Measurements from ENCODE around the gene ANKRD33B. TPM values are rescaled to one million over a fixed set of nuclear protein-coding genes. Genes with fewer than 3 reads are reported as not detected.

The ANKRD33B gene
- total RNA-seq, 4 donors from 2014 or later, result 0.57 to 6.5 (median 1.7) TPM

DNA sequence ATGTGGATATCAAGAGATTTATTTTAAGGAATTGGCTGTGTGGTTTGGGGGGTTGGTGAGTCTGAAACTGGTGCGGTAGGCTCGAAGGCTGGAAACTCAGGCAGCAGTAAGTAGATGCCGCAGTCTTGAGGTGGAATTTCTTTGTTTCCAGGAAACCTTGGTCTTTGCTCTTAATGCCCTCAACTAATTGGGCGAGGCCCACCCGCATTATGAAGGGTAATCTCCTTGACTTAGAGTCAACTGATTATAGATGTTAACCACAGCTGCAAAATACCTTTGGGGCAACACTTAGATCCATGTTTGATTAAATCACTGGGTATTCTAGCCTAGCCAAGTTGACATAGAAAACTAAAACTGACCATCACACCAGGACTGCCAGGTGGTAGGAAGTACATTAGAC, 83.8 kb downstream of the ANKRD33B start:
- Histone ChIP-seq H3K4me1 (peaks cover 0 to 4% (median 0%) of the 10 kb centered on the region in 3 donors), H3K9me3 (no peaks in the 10 kb centered on the region), H3K27me3 (peaks cover 0 to 22% (median 0%) of the 10 kb centered on the region in 4 donors), H3K4me3 (no peak overlapping the region), H3K27ac (no peak overlapping the region), H3K36me3 (peaks cover 0 to 8% (median 0%) of the 10 kb centered on the region in 3 donors)
- TF ChIP-seq, protein P1, sequence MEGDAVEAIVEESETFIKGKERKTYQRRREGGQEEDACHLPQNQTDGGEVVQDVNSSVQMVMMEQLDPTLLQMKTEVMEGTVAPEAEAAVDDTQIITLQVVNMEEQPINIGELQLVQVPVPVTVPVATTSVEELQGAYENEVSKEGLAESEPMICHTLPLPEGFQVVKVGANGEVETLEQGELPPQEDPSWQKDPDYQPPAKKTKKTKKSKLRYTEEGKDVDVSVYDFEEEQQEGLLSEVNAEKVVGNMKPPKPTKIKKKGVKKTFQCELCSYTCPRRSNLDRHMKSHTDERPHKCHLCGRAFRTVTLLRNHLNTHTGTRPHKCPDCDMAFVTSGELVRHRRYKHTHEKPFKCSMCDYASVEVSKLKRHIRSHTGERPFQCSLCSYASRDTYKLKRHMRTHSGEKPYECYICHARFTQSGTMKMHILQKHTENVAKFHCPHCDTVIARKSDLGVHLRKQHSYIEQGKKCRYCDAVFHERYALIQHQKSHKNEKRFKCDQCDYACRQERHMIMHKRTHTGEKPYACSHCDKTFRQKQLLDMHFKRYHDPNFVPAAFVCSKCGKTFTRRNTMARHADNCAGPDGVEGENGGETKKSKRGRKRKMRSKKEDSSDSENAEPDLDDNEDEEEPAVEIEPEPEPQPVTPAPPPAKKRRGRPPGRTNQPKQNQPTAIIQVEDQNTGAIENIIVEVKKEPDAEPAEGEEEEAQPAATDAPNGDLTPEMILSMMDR (IDR thresholded peaks at IDR 0.05), result no peak
- TF ChIP-seq POLR2A (IDR thresholded peaks at IDR 0.05), result no peak
- no peak for DNase-seq
- intact Hi-C loops (cut with DNase I), result no loop called here
- WGBS, 2 donors, result 85 to 92% methylated on average over 5 of the region's 5 CpGs

DNA sequence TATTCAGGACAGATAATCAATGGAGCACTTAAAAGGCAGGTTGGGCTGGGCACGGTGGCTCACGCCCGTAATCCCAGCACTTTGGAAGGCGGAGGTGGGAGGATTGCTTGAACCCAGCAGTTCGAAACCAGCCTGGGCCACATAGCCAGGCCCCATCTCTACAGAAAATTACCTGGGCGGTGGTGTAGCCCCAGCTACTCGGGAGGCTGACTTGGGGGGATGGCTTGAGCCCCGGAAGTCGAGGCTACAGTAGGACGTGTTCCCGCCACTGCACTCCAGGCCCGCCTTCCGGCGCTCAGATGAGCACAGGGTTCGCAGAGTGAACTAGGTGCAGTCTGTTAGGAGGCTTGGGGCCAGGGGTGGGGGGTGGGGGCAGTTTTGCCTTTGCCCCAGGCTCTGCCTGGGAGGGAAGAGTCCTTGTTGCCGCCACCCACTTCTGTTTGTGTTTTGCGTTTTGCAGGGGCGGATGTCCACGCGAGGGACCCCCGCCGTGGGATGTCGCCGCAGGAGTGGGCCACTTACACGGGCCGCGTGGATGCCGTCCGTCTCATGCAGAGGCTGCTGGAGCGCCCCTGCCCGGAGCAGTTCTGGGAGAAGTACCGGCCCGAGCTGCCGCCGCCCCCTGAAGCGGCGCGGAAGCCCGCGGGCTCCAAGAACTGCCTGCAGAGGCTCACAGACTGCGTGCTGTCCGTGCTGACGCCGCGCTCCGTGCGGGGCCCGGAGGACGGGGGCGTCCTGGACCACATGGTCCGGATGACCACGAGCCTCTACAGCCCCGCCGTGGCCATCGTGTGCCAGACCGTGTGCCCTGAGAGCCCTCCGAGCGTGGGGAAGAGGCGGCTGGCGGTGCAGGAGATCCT, 85.2 kb downstream of the ANKRD33B start:
- no peak overlapping the region for H3K27ac ChIP-seq
- no peak for DNase-seq
- peaks cover 0 to 8% (median 0%) of the 10 kb centered on the region in 3 donors for H3K36me3 ChIP-seq
- H3K27me3 ChIP-seq, result peaks cover 0 to 22% (median 0%) of the 10 kb centered on the region in 4 donors
- H3K4me3 ChIP-seq, result no peak overlapping the region
- WGBS, 2 donors, result 84 to 92% methylated on average over 9 to 25 of the region's 60 CpGs
- no peaks in the 10 kb centered on the region for H3K9me3 ChIP-seq
- peaks cover 0 to 15% (median 4%) of the 10 kb centered on the region in 3 donors for H3K4me1 ChIP-seq
- no peak for TF ChIP-seq POLR2A (IDR thresholded peaks at IDR 0.05)
- TF ChIP-seq, protein P1 (IDR thresholded peaks at IDR 0.05), result no peak
- intact Hi-C loops (cut with DNase I), result no loop called here

DNA sequence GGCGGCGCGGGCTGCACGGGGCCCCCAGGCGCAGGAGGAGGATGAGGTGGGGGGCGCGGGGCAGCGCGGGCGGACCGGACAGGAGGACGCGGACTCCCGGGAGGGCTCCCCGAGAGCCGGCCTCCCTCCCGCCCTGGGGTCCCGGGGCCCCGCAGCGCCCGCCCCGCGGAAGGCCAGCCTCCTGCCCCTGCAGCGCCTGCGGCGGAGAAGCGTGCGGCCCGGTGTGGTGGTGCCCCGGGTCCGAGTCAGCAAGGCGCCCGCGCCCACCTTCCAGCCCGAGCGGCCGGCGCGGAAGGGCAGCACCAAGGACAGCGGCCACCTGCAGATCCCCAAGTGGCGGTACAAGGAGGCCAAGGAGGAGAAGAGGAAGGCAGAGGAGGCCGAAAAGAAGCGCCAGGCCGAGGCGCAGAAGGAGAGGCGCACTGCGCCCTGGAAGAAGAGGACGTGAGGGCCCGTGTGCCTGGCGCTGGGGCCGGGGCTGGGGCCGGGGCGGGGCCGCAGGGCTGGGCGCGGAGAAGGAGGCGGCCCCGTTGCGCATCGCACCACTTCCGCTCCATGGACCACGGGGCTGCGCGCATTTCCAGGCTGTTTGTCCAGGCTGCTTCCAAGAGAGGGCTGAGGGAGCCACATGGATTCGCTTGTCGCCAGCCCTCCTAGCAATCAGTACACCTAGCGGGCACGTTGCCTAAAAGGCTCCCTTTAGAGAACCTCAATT, 86.0 kb downstream of the ANKRD33B start:
- Histone ChIP-seq H3K36me3 (peaks cover 0 to 8% (median 0%) of the 10 kb centered on the region in 3 donors), H3K27ac (no peak overlapping the region), H3K4me3 (no peak overlapping the region), H3K9me3 (no peaks in the 10 kb centered on the region), H3K4me1 (peaks cover 0 to 15% (median 4%) of the 10 kb centered on the region in 3 donors), H3K27me3 (peaks cover 0 to 22% (median 0%) of the 10 kb centered on the region in 4 donors)
- TF ChIP-seq POLR2A (IDR thresholded peaks at IDR 0.05), result no peak
- TF ChIP-seq, protein P1 (IDR thresholded peaks at IDR 0.05), result no peak
- WGBS, 2 donors, result 74 to 82% methylated on average over 9 to 22 of the region's 68 CpGs
- no peak for DNase-seq
- intact Hi-C loops (cut with DNase I), result no loop called here

DNA sequence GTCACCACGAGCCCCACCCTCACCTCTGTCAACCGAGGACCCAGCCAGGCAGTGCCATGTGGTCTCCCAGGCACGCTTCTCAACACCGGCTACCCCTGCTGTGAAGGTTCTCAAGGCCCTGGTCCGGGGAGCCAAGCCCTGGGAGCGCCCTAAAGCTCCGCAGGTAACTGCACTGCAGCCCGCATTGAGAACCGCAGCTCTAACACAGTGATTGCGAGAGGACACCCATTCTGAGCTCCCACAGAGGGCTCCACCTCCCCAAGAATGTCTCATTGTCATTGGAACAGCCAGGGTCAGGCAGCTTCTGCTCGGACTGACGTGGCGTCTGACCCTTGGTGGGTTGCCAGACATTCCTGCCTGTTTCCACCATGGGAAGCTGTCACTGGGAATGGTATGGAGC, 88.3 kb downstream of the ANKRD33B start:
- Histone ChIP-seq H3K4me1 (peaks cover 0 to 19% (median 4%) of the 10 kb centered on the region in 3 donors), H3K36me3 (peaks cover 0 to 8% (median 0%) of the 10 kb centered on the region in 3 donors), H3K4me3 (no peak overlapping the region), H3K9me3 (no peaks in the 10 kb centered on the region), H3K27me3 (peaks cover 0 to 22% (median 0%) of the 10 kb centered on the region in 4 donors), H3K27ac (no peak overlapping the region)
- 84% methylated on average over 2 of the region's 13 CpGs; no CpG with 5 or more reads in 1 of the 2 donors for WGBS, 2 donors
- intact Hi-C loops (cut with DNase I), result no loop called here
- DNase-seq, result no peak
- TF ChIP-seq POLR2A (IDR thresholded peaks at IDR 0.05), result no peak
- TF ChIP-seq, protein P1 (IDR thresholded peaks at IDR 0.05), result no peak

DNA sequence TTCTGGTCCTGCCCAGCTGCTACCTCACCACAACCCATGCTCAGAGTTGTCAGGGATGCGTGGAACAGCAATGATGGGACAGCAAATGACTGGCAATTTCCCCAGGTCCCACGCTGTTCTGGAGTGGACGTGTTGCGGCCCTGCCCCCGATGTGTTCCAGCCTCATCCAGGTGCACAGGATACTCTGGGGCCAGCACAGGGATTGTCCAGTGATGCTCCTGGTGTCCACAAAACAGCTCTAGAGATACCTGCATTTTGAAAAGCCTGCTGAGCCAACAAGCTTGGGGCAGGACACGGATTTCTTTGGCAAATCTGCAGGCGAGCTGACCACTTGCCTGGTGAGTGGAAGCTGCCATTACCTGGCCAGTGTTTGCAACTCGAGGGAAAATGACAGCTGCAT, 88.7 kb downstream of the ANKRD33B start:
- Histone ChIP-seq H3K27me3 (peaks cover 0 to 22% (median 0%) of the 10 kb centered on the region in 4 donors), H3K4me3 (no peak overlapping the region), H3K27ac (no peak overlapping the region), H3K9me3 (no peaks in the 10 kb centered on the region), H3K4me1 (peaks cover 0 to 19% (median 4%) of the 10 kb centered on the region in 3 donors), H3K36me3 (peaks cover 0 to 8% (median 0%) of the 10 kb centered on the region in 3 donors)
- no peak for TF ChIP-seq POLR2A (IDR thresholded peaks at IDR 0.05)
- TF ChIP-seq, protein P1 (IDR thresholded peaks at IDR 0.05), result no peak
- intact Hi-C loops (cut with DNase I), result no loop called here
- no peak for DNase-seq
- WGBS, 2 donors, result 55 to 72% methylated on average over 2 to 5 of the region's 8 CpGs

Measured in esophagus squamous epithelium (tissue), 5 donors.